Mucosa of gallbladder (tissue), 1 donor: ENCODE measurements around the gene PSMC3IP. TPM values are rescaled to one million over a fixed set of nuclear protein-coding genes. Genes with fewer than 3 reads are reported as not detected.
"Not testable (repeated sequence)": the region's sequence is repeated elsewhere in the genome, so short reads cannot be mapped to it uniquely, and the experiment has no call there.

Source experiments
- DNase-seq: peaks from one replicate; pipeline ENCODE4 v3.0.0-alpha.2; 2020; ENCODE audit warnings: low spot score
- total RNA-seq: library from RNA; stranded (reverse); gene quantifications from one replicate; pipeline ENCODE4 v1.2.1, GENCODE V29; 2021
- donor health status: DM: no; HTN: no; CAD: no.

The PSMC3IP gene
- total RNA-seq, 1 donor from 2014 or later = 5.1 TPM

DNA sequence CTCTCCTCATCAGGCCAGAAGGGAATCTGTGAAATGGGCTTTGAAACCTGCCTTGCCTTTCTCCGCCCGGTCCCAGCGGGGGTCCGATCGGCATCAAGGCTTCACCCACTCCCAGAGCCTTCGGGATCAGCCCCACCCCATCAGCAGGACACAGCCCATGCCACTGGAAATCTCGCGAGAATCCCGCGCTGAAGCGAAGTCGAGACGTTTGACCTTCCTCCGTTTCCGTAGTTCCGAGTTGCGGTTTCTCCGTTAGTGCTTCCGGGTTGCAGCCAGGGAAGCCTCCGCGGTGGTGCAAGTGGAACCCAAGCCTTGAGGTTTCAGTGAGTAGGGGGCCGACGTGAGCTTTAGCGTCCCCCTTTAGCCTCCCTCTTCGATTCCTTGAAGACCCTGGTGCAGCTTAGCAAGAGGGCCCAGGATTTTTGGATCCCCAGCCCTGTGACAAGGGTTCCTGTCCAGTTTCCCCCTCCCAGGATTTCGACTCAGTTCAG is 15.6 kb downstream of the PSMC3IP start, which contains the start of gene COASY:
Gene COASY (plus strand): TSS at position 252 of the 491 bp plus-strand sequence. CDS start 475 bp downstream, outside the sequence.
- DNase-seq = peak; percentile 97

DNA sequence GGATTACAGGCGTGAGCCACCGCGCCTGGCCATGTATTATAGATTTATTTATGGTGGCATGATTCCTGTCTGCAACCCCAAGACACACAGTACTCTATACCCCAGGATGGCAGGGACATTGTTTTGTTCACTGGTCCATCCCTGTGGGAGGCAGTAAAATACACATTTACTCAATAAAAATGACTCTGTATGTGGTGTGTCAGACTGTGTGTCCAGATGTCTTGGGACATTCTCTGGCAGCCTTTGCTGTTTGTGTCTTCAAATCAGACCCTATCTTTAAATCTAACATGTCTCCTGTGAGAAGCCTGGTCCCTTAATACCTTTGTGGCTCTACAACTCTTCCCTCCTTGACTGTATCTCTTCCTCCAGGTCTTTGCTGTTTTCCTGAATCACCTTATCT is 17.3 kb downstream of the PSMC3IP start:
- DNase-seq = no peak

DNA sequence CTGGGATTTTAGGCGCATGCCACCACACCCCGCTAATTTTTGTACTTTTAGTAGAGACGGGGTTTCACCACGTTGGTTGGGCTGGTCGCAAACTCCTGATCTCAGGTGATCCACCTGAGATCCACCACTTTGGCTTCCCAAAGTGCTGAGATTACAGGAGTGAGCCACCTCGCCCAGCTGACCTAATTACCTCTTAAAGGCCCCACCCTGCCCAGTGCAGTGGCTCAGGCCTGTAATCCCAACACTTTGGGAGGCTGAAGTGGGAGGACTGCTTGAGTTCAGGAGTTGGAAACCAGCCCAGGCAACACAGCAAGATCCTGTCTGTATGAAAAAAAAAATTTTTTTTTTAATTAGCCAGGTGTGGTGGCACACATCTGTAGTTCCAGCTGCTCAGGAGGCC is 18.5 kb downstream of the PSMC3IP start:
- no peak for DNase-seq

DNA sequence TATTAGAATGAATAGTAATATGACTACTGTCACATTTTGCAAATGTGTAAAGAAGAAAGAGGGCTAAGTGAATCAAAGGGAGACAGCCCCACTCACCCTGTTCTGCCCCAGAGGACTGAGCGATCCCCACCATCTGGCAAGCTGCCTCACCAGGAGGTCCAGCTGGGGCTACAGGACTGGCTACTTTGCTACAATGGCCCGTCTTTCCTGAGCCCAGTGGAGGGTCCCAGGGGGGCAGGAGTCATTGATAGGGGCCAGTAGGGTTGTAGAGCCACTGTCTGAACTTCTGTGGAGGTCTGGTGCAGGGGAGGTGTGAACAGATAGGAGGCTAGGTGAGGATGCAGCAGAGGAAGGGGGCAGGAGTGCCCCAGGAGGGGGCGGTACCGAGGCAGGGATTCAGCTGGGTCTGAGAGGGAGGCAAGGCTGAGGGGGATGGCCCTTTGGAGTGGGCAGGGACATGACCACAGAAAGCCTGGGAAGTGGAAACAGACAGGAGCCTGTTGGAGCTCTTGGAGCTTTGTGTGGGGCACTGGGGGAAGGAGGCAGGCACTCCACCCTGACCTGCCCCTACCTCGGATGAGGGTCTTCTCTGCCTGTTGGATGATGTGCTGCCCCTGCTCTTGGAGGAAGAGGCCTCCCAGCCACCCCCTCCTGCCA is 21.4 kb downstream of the PSMC3IP start:
- not testable (repeated sequence) for DNase-seq

DNA sequence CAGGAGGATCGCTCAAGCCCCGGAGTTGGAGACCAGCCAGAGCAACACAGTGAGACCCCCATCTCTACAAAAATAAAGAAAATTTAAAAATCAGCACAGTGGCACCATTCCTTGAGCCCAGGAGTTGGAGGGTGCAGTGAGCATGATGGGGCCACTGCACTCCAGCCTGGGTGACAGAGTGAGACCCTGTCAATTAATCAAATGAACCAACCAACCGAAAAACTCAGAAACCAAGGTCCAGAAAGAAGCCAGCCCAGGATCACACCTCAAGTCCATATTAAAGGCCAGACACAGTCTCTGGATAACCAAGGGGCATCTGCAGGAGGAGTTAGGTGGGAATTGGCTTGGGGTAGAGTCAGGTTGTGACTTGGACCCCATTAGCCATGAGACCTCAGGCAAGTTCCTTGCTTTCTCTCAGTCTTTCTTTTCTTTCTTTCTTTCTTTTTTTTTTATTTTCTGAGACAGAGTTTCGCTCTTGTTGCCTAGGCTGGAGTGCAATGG is 22.4 kb downstream of the PSMC3IP start:
- DNase-seq = no peak

DNA sequence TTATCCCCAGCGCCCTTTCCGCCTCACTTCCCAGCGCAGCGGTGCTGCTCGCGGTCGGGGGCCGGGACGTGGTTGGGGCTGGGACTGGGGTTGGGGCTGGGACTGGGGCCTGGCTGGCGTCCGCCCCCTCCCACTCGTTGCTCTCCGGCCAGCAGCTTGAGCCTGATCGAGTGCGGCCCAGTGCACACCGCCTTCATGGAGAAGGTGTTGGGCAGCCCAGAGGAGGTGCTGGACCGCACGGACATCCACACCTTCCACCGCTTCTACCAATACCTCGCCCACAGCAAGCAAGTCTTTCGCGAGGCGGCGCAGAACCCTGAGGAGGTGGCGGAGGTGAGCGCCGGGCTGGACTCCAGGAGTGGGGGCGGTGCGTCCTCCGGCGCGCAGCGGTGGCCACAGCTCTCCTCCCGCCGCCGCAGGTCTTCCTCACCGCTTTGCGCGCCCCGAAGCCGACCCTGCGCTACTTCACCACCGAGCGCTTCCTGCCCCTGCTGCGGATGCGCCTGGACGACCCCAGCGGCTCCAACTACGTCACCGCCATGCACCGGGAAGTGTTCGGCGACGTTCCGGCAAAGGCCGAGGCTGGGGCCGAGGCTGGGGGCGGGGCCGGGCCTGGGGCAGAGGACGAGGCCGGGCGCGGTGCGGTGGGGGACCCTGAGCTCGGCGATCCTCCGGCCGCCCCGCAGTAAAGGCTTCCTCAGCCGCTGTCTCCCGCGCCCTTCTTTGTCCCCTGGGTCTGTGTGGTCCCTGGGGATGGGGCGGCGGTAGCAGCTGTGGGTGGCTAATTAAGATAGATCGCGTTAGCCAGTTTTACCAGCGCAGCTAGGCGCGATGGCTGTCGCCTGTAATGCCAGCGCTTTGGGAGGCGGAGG is 23.0 kb downstream of the PSMC3IP start:
- peak; percentile 87 for DNase-seq

DNA sequence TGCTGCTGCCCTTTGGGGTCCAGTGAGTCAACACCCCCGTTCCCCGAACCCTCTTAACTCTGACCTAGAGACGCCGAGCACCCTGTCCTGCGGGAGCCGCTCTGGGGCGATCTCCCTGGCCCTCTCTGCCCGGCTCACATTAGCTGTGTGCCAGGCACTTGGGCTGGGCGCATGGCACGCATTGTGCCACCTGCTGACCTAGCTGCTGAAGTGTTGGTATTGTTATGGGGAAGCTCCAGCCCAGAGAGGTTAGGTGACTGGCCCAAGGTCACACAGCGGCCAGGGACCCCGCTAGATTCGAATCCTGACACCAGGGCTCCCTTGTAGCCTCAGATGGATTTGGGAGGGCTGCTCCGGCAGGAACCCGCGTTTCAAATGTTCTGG is 23.7 kb downstream of the PSMC3IP start:
- DNase-seq = no peak

DNA sequence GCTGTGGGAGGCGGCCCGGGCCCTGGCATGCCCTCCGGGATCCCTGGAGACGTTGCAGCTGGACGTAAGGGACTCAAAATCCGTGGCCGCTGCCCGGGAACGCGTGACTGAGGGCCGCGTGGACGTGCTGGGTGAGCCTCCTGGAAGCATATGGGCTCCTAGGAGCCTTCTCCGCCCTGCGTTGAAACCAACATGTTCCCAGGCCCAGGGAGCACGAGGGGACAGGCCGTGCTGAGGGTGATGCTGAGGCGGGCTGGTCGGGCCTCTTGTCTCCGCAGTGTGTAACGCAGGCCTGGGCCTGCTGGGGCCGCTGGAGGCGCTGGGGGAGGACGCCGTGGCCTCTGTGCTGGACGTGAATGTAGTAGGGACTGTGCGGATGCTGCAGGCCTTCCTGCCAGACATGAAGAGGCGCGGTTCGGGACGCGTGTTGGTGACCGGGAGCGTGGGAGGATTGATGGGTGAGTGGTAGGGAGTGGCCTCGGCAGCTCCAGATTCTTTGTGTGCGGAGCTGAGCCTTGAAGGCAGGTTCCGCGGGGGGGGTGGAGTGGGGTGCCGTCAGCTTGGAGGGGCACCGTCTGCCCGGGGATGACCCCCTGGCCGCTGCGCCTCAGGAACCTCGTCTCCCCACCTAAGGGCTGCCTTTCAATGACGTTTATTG is 24.2 kb downstream of the PSMC3IP start:
- no peak for DNase-seq

DNA sequence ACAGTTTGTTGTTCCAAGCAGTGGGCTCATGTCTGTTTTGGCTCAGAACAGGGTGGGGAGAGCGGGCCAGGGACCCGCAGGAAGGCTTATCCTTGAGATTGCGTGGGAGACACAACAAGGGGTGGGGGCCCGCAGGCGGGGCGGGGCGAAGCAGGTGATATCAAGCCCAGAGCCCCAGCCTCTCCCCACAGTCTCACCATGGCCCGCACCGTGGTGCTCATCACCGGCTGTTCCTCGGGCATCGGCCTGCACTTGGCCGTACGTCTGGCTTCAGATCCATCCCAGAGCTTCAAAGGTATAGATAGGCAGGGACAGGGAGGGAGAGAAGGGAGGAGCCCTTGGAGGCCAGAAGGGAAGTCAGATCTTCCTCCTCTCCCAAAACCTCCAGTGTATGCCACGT is 24.8 kb downstream of the PSMC3IP start, which contains the start of gene HSD17B1:
Gene HSD17B1 (plus strand): TSS at position 188 of the 400 bp plus-strand sequence. CDS start 11 bp downstream, at position 199.
- not testable (repeated sequence) for DNase-seq

DNA sequence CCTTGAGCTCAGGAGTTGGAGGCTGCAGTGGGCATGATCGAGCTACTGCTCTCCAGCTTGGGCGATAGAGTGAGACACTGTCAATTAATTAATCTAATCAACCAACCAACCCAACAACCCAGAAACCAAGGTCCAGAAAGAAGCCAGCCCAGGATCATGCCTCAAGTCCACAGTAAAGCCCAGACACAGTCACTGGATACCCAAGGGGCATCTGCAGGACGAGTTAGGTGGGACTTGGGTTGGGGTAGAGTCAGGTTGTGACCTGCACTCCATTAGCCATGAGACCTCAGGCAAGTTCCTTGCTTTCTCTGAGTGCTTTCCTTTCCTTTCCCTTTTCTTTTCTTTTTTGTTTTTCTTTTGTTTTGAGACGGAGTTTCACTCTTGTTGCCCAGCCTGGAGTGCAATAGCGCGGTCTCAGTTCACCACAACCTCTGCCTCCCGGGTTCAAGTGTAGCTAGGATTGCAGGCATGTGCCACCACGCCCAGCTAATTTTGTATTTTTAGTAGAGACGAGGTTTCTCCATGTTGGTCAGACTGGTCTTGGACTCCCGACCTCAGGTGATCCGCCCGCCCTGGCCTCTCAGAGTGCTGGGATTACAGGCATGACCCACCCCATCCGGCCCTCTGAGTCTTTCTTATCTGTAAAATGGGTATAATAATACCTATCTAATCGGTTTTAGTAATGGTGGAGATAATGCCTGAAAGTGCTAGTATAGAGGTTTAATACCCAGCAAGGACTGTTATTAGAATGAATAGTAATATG is 28.4 kb downstream of the PSMC3IP start:
- DNase-seq = no peak

DNA sequence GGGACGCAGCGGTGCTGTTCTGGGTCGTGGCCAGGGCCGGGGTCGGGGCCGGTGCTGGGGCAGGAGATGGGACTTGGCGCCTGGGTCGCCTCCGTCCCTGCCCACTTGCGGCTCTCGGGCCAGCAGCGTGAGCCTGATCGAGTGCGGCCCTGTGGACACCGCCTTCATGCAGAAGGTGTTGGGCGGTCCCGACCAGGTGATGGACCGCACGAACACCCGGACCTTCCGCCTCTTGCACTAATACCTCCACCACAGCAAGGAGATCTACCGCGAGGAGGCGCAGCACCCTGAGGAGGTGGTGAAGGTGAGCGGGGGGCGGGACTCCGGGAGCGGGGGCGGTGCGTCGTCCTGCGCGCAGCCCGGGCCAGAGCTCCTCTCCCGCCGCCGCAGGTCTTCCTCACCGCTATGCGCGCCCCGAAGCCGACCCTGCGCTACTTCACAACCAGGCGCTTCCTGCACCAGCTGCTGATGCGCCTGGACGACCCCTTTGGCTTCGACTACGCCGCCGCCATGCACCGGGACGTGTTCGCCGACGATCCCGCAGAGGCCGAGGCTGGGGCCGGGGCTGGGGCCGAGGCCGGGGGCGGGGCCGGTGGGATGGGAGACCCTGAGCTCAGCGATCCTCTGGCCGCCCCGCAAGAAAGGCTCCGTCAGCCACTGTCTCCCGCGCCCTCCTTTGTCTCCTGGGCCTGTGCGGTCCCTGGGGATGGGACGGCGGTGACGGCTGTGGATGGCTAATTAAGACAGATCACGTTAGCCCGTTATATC is 29.3 kb downstream of the PSMC3IP start:
- peak; percentile 77 for DNase-seq

DNA sequence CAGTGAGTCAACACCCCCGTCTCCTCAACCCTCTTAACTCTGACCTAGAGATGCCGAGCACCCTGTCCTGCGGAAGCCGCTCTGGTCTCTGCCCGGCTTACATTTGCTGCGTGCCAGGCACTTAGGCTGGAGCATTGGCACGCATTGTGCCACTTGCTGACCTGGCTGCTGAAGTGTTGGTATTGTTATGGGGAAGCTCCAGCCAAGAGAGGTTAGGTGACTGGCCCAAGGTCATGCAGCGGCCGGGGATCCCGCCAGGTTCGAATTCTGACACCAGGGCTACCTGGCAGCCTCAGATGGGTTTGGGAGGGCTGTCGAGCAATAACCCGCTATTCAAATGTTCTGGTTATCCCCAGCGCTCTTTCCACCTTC is 29.8 kb downstream of the PSMC3IP start:
- no peak for DNase-seq

DNA sequence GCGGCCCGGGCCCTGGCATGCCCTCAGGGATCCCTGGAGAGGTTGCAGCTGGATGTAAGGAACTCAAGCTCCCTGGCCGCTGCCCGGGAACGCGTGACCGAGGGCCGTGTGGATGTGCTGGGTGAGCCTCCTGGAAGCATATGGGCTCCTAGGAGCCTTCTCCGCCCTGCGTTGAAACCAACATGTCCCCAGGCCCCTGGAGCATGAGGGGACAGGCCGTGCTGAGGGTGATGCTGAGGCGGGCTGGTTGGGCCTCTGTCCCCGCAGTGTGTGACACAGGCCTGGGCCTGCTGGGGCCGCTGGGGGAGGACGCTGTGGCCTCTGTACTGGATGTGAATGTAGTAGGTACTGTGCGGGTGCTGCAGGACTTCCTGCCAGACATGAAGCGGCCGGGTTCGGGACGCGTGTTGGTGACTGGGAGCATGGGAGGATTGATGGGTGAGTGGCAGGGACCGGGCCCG is 30.5 kb downstream of the PSMC3IP start:
- no peak for DNase-seq

DNA sequence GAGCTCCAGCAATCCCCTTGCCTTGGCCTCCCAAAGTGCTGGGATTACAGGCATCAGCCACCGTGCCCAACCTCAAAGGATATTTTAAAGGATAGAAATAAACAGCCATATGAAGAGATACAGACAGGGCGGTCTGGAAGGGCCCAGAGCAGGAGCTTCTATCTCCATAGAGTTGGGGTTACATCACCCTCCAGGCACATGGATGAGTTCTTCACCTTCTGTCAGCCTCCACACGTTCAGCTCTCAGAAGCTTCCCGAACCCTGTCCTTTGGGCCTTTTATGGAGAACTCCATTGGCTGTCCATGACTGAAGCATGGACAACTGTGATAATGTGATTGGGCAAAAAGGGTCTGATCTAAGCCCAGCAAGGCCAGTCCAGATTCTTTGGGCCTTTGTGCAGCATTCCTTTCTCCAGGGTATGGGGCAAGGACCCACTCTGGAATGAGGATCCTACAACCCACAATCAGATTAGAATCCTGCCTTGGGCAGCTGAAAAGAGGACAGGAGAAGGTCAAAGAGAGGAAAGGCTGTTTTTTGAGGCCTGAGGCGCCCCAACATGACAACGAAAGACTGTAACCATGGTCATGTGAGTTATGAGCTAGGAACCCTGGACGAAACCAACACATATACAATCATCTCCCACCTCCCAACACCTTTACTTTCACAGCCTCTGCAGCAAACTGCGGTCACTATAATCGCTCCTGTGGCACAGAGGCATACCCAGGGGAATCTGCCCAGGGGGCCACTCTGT is 31.6 kb downstream of the PSMC3IP start:
- not testable (repeated sequence) for DNase-seq

DNA sequence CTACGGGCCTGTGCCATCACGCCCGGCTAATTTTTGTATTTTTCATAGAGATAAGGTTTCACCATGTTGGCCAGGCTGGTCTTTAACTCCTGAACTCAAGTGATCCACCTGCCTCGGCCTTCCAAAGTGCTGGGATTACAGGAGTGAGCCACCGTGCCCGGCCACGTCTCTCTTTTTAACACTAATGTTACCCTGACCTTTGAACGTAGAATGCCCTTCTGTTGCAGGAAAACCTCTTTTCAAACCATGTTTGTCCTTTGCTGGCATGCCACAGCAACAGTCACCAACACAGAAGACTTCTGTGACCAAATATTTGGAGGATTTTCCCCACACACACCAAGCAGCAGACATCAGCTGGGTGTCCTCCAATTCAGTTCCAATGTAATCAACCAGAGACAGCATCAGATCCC is 32.6 kb downstream of the PSMC3IP start:
- DNase-seq = no peak

DNA sequence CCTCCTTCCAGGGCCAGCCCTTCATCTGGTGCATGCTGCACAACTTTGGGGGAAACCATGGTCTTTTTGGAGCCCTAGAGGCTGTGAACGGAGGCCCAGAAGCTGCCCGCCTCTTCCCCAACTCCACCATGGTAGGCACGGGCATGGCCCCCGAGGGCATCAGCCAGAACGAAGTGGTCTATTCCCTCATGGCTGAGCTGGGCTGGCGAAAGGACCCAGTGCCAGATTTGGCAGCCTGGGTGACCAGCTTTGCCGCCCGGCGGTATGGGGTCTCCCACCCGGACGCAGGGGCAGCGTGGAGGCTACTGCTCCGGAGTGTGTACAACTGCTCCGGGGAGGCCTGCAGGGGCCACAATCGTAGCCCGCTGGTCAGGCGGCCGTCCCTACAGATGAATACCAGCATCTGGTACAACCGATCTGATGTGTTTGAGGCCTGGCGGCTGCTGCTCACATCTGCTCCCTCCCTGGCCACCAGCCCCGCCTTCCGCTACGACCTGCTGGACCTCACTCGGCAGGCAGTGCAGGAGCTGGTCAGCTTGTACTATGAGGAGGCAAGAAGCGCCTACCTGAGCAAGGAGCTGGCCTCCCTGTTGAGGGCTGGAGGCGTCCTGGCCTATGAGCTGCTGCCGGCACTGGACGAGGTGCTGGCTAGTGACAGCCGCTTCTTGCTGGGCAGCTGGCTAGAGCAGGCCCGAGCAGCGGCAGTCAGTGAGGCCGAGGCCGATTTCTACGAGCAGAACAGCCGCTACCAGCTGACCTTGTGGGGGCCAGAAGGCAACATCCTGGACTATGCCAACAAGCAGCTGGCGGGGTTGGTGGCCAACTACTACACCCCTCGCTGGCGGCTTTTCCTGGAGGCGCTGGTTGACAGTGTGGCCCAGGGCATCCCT is 34.1 kb downstream of the PSMC3IP start:
- DNase-seq = no peak

DNA sequence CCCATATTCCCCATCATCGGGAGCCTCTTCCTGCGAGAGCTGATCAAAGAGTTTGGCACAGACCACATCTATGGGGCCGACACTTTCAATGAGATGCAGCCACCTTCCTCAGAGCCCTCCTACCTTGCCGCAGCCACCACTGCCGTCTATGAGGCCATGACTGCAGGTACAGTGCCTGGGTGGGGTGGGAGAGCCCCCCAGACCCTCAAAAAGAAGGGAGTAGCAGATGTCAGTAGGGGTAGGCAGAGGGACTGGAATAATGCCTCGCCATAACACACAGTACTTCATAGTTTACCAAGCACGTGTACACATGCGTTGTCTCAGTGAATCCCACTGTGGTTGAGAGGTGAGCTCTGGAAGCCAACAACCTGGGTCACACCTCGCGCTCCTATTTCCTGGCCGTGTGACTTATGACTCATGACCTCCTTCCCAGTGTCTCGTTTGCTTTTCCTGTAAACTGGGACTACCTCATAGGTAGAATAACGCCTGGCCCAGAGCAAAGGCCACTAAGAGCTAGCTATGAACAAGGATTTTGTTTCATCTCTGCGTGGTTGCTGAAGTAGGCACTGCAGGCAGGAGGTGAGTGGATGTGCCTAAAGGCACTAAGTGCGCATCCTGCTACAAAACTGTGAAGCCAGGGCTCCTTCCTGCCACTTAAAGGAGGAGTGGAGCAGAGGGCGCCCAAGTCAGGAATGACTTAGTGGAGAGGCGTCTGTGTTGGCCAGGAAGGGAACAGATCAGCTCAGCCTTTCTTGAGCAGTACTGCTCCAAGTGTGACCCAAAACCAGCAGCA is 36.3 kb downstream of the PSMC3IP start:
- DNase-seq = no peak

DNA sequence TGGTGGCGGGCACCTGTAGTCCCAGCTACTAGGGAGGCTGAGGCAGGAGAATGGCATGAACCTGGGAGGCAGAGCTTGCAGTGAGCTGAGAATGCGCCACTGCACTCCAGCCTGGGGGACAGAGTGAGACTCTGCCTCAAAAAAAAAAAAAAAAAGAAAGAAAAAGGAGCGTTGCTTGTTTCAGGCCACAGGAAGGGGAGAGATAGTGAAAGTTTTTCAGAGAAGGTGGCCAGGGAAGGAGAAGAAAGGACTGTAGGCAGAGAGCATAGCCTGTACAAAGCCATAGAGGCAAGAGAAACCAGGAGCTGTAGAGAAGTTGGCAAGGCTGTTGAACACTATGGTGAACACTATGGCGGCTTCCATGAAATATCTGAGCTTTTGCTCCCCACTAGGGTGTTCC is 37.0 kb downstream of the PSMC3IP start:
- DNase-seq = not testable (repeated sequence)
